IMR-90 (cell line): ENCODE results near the gene ARL8B.

Experiments
- CTCF ChIP-seq: conservative IDR thresholded peaks from 2 replicates; pipeline ENCODE4 v1.5.1; 2012; ENCODE audit warnings: mild to moderate bottlenecking, low read depth, low read length, improper control_type of control experiment
- POLR2A ChIP-seq: IDR thresholded peaks from 2 replicates; pipeline ENCODE4 v1.6.1; 2012; ENCODE audit warnings: mild to moderate bottlenecking, low read depth, low read length

GRCh38 chr3:5087209-5087608 lies 34.9 kb upstream of the ARL8B start:
- TF ChIP-seq CTCF (no peak), POLR2A (no peak)
